Skeletal muscle tissue (tissue), 5 donors: ENCODE data around the gene STYXL1. TPM values are rescaled to one million over a fixed set of nuclear protein-coding genes. Genes with fewer than 3 reads are reported as not detected.

Source experiments
- H3K27ac ChIP-seq: one replicate; pipeline ENCODE4 v1.7.0; 2013; ENCODE audit warnings: mild to moderate bottlenecking, low read depth, low read length, inconsistent platforms
- H3K27me3 ChIP-seq, 3 donors: one replicate each; pipeline ENCODE4 v1.7.0; 2013; ENCODE audit warnings: low read length in 3 of 3; ENCODE audit not compliant: control insufficient read depth in 3 of 3, insufficient read depth in 3 of 3
- H3K36me3 ChIP-seq, 3 donors: one replicate each; pipeline ENCODE4 v1.7.0; 2013; ENCODE audit warnings: low read length in 3 of 3; ENCODE audit not compliant: control insufficient read depth in 3 of 3, insufficient read depth in 3 of 3
- H3K4me1 ChIP-seq, 3 donors: one replicate each; pipeline ENCODE4 v1.7.0; 2013; ENCODE audit warnings: low read length in 3 of 3, mild to moderate bottlenecking in 3 of 3; ENCODE audit not compliant: control insufficient read depth in 3 of 3, insufficient read depth in 3 of 3
- H3K4me3 ChIP-seq, 3 donors: one replicate each; pipeline ENCODE4 v1.7.0; 2013; ENCODE audit warnings: low read length in 3 of 3
- H3K9ac ChIP-seq, 3 donors: one replicate each; pipeline ENCODE4 v1.7.0; 2013; ENCODE audit warnings: low read length in 3 of 3, mild to moderate bottlenecking in 3 of 3, moderate library complexity in 2 of 3, low read depth in 1 of 3
- H3K9me3 ChIP-seq, 3 donors: one replicate each; pipeline ENCODE4 v1.7.0; 2013; ENCODE audit warnings: low read length in 3 of 3; ENCODE audit not compliant: control insufficient read depth in 3 of 3
- small RNA-seq: library from RNA; depleted of rRNA; stranded (forward); fragments of <200 nt; gene quantifications from one replicate; pipeline ENCODE3, GENCODE V24; 2014
- total RNA-seq: library from RNA; depleted of rRNA; stranded (reverse); fragments of >200 nt; gene quantifications from one replicate; pipeline ENCODE4 v1.2.3, GENCODE V29; 2014
- donor health status: Osteomylitis.

The STYXL1 gene
- total RNA-seq, 1 donor from 2014 or later = 31.8 TPM

GRCh38 chr7:75950111-75950681, 97.6 kb downstream of the STYXL1 start:
- Histone ChIP-seq H3K36me3 (peaks cover 3 to 9% (median 9%) of the 10 kb centered on the region in 3 donors), H3K4me3 (peak overlapping the region in 1 of 3 donors; percentile 58), H3K9ac (peak overlapping the region in 1 of 3 donors; percentile 47), H3K4me1 (peaks cover 20 to 54% (median 50%) of the 10 kb centered on the region in 3 donors), H3K27ac (peak overlapping the region; percentile 72), H3K27me3 (no peaks in the 10 kb centered on the region), H3K9me3 (no peaks in the 10 kb centered on the region)

- Histone ChIP-seq H3K27me3 (no peaks in the 10 kb centered on the region), H3K36me3 (peaks cover 0 to 3% (median 0%) of the 10 kb centered on the region in 3 donors), H3K27ac (peak overlapping the region; percentile 2), H3K4me3 (no peak overlapping the region), H3K4me1 (peaks cover 15 to 53% (median 52%) of the 10 kb centered on the region in 3 donors), H3K9me3 (no peaks in the 10 kb centered on the region), H3K9ac (peak overlapping the region; percentile 40 to 75 (median 45))
Observed at GRCh38 chr7:75948179-75948578, 99.6 kb downstream of the STYXL1 start.

Small RNAs within 50 kb of the gene (small RNA-seq; reads per million reads assigned to genes)
- gene RNU6-863P = not detected

Other genes starting within 250 kb of the STYXL1 start
- gene CCL24, start 234.2 kb downstream of the STYXL1 start, total RNA-seq = not detected
- gene RHBDD2, start 169.0 kb downstream of the STYXL1 start, total RNA-seq = 7.8 TPM
- gene POR, start 132.8 kb downstream of the STYXL1 start, total RNA-seq = 42.8 TPM
- gene TMEM120A, start 53.4 kb downstream of the STYXL1 start, total RNA-seq = 35.5 TPM
- gene MDH2, start 106 bp upstream of the STYXL1 start, total RNA-seq = 44.4 TPM
- gene SRRM3, start 153.9 kb upstream of the STYXL1 start, total RNA-seq = not detected